Measurements from ENCODE around the gene CAMK2N1. TPM values are rescaled to one million over a fixed set of nuclear protein-coding genes. Genes with fewer than 3 reads are reported as not detected.

CAMK2N1 gene
- polyA plus RNA-seq, 3 donors: not detected

DNA sequence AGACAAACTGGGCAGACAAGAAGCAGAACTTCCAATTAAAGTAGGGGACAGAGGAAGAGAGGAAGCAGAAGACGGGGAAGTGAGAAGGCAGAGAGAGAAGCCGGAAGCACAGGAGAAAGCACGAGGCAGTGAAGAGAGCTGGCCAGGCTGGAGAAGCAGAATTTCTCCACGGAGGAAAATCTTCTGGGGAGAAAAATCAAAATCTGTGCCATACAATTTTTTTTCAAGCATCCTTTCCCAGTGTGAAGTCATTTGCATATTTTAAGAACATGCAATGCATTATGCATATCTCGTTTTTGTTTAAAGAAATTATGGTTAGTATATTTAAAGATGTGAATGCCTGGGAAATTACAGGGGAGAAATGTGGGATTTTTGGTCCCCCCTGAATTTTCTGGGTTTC, 7.3 kb upstream of the CAMK2N1 start:
- Mint-ChIP-seq H3K4me3 (no peak overlapping the region), H3K9me3 (no peaks in the 10 kb centered on the region), H3K36me3 (peaks cover 7 to 8% of the 10 kb centered on the region in 2 donors), H3K4me1 (peaks cover 8% of the 10 kb centered on the region), H3K27ac (no peak overlapping the region), H3K27me3 (ENCODE audit: low read depth in 3 of 3) (peaks cover 20 to 50% (median 29%) of the 10 kb centered on the region in 3 donors)
- no peaks in the 10 kb centered on the region for H4K20me1 ChIP-seq (ENCODE audit: insufficient read depth, low read length)
- H3K4me3 ChIP-seq (replicated peaks in 1 of 3; ENCODE audit: low read depth in 2 of 3, low read length in 3 of 3): peak overlapping the region in 1 of 3 experiments; percentile 33
- H3K4me2 ChIP-seq (replicated peaks; ENCODE audit: extremely low read depth, low read length, poor library complexity, severe bottlenecking): peak overlapping the region; percentile 52
- WGBS (ENCODE audit: insufficient coverage): 0% methylated on average over 3 of the region's 5 CpGs
- H3K27me3 ChIP-seq (ENCODE audit: control insufficient read depth in 2 of 2, insufficient read depth in 2 of 2, low read length in 2 of 2): peaks cover 7 to 24% of the 10 kb centered on the region in 2 donors
- TF ChIP-seq, protein P1, sequence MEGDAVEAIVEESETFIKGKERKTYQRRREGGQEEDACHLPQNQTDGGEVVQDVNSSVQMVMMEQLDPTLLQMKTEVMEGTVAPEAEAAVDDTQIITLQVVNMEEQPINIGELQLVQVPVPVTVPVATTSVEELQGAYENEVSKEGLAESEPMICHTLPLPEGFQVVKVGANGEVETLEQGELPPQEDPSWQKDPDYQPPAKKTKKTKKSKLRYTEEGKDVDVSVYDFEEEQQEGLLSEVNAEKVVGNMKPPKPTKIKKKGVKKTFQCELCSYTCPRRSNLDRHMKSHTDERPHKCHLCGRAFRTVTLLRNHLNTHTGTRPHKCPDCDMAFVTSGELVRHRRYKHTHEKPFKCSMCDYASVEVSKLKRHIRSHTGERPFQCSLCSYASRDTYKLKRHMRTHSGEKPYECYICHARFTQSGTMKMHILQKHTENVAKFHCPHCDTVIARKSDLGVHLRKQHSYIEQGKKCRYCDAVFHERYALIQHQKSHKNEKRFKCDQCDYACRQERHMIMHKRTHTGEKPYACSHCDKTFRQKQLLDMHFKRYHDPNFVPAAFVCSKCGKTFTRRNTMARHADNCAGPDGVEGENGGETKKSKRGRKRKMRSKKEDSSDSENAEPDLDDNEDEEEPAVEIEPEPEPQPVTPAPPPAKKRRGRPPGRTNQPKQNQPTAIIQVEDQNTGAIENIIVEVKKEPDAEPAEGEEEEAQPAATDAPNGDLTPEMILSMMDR (IDR thresholded peaks at IDR 0.05): no peak
- intact Hi-C loops (cut with micrococcal nuclease): loop anchor here (2.0 to 5.0 kb wide), 5 partner anchors 116 to 581 kb away; no protein-coding TSS in a partner anchor
- peak in 1 of 3 donors; percentile 33 for DNase-seq
- no peaks in the 10 kb centered on the region for H3K9me3 ChIP-seq (replicated peaks in 1 of 2; ENCODE audit: control insufficient read depth in 1 of 2, insufficient read depth in 1 of 2, low read length in 2 of 2)
- peak overlapping the region; percentile 63 for H2AFZ ChIP-seq (ENCODE audit: insufficient read depth, low read depth, low read length, poor library complexity, severe bottlenecking)
- no peak overlapping the region for H3K9ac ChIP-seq (ENCODE audit: insufficient read depth, low read length, poor library complexity, severe bottlenecking)
- peaks cover 0 to 10% of the 10 kb centered on the region in 2 donors for H3K36me3 ChIP-seq (replicated peaks in 1 of 2; ENCODE audit: control insufficient read depth in 1 of 2, insufficient read depth in 2 of 2, low read length in 2 of 2)
- no peak overlapping the region for H3K27ac ChIP-seq (ENCODE audit: low read depth in 1 of 2, low read length in 2 of 2)
- no peaks in the 10 kb centered on the region for H3K79me2 ChIP-seq (ENCODE audit: insufficient read depth, low read length)
- H3K4me1 ChIP-seq (ENCODE audit: control insufficient read depth in 1 of 2, insufficient read depth in 2 of 2, low read length in 2 of 2): peaks cover 13 to 15% of the 10 kb centered on the region in 2 donors

DNA sequence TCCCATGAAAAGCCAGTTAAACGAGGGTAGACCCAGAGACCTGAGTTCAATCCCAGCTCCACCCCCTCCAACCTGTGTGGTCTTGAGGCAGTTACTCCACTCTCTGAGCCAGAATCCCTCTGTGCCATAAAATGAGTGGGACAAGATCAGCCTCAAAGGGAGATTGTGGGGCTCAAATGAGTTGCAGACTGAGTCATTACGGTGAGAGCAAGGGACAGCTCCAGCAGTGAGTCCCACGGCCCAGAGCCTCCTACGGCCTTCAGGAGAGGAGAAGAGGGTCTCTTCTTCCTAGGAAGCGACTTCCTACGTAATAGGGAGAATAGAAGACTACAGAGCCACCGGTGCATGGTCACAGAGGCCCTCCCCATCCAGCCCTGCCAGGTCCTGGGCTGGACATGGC, 6.7 kb upstream of the CAMK2N1 start:
- Histone ChIP-seq H4K20me1 (ENCODE audit: insufficient read depth, low read length) (no peaks in the 10 kb centered on the region), H3K27me3 (ENCODE audit: control insufficient read depth in 2 of 2, insufficient read depth in 2 of 2, low read length in 2 of 2) (peaks cover 13 to 30% of the 10 kb centered on the region in 2 donors), H3K79me2 (ENCODE audit: insufficient read depth, low read length) (no peaks in the 10 kb centered on the region), H3K4me3 (replicated peaks in 1 of 3; ENCODE audit: low read depth in 2 of 3, low read length in 3 of 3) (no peak overlapping the region), H3K4me1 (ENCODE audit: control insufficient read depth in 1 of 2, insufficient read depth in 2 of 2, low read length in 2 of 2) (peaks cover 13 to 15% of the 10 kb centered on the region in 2 donors), H2AFZ (ENCODE audit: insufficient read depth, low read depth, low read length, poor library complexity, severe bottlenecking) (peak overlapping the region; percentile 63), H3K9ac (ENCODE audit: insufficient read depth, low read length, poor library complexity, severe bottlenecking) (no peak overlapping the region), H3K9me3 (replicated peaks in 1 of 2; ENCODE audit: control insufficient read depth in 1 of 2, insufficient read depth in 1 of 2, low read length in 2 of 2) (peaks cover 0 to 5% of the 10 kb centered on the region in 2 donors), H3K4me2 (replicated peaks; ENCODE audit: extremely low read depth, low read length, poor library complexity, severe bottlenecking) (no peak overlapping the region), H3K36me3 (replicated peaks in 1 of 2; ENCODE audit: control insufficient read depth in 1 of 2, insufficient read depth in 2 of 2, low read length in 2 of 2) (peaks cover 0 to 4% of the 10 kb centered on the region in 2 donors), H3K27ac (ENCODE audit: low read depth in 1 of 2, low read length in 2 of 2) (no peak overlapping the region)
- DNase-seq: no peak
- Mint-ChIP-seq H3K9me3 (no peaks in the 10 kb centered on the region), H3K4me1 (peaks cover 5% of the 10 kb centered on the region), H3K27ac (no peak overlapping the region), H3K27me3 (ENCODE audit: low read depth in 3 of 3) (peaks cover 25 to 56% (median 35%) of the 10 kb centered on the region in 3 donors), H3K36me3 (peaks cover 3 to 4% of the 10 kb centered on the region in 2 donors), H3K4me3 (no peak overlapping the region)
- TF ChIP-seq, protein P1 (IDR thresholded peaks at IDR 0.05): no peak
- WGBS (ENCODE audit: insufficient coverage): 72% methylated on average over 3 of the region's 7 CpGs
- intact Hi-C loops (cut with micrococcal nuclease): loop anchor here (2.0 to 5.0 kb wide), 5 partner anchors 115 to 580 kb away; no protein-coding TSS in a partner anchor

All from CD14-positive monocyte (primary cell).